Pancreas (tissue), 10 donors: ENCODE results near the gene CHPF2. TPM values are rescaled to one million over a fixed set of nuclear protein-coding genes. Genes with fewer than 3 reads are reported as not detected.
A peak's percentile ranks its signal among the peaks of the same experiment; 100 is the strongest.

ENCODE experiments used
- ATAC-seq, 4 donors: fragments of 200-7000 bp; cut with Tn5 transposase; one replicate each; pipeline versions ENCODE4 v1.8.0 to v1.9.1; 2020; ENCODE audit warnings: mild to moderate bottlenecking in 4 of 4, moderate library complexity in 4 of 4
- DNase-seq, 6 donors: peaks; one replicate each; pipeline ENCODE4 v3.0.0-alpha.2; 2020
- FAIRE-seq: peaks from 2 replicates; lab custom pipeline; 2012; peaks lifted over from hg19 to GRCh38; lab: Jason Lieb, UNC
- H3K27ac ChIP-seq, 4 donors: fragments of 200-600 bp; sonication (generic); 1 replicate in 3 of 4; 2 replicates in 1 of 4; pipeline versions ENCODE4 v1.5.0 to v1.8.0; 2020
- H3K27me3 ChIP-seq, 4 donors: fragments of 200-600 bp; one replicate each; pipeline ENCODE4 v1.8.0; 2021
- H3K36me3 ChIP-seq, 3 donors: fragments of 200-600 bp; sonication (generic) in 1 of 3; one replicate each; pipeline versions ENCODE4 v1.5.0 to v1.8.0; 2020 to 2021
- H3K4me1 ChIP-seq, 3 donors: fragments of 200-600 bp; one replicate each; pipeline ENCODE4 v1.8.0; 2021
- H3K4me3 ChIP-seq, 4 donors: fragments of 200-600 bp; sonication (generic) in 2 of 4; one replicate each; pipeline versions ENCODE4 v1.5.0 to v1.8.0; 2020 to 2021
- H3K9me3 ChIP-seq, 4 donors: fragments of 200-600 bp; one replicate each; pipeline ENCODE4 v1.8.0; 2021
- CTCF ChIP-seq, 4 donors: fragments of 200-600 bp; sonication (generic) in 3 of 4; IDR thresholded peaks; one replicate each; pipeline versions ENCODE4 v1.5.0 to v1.8.0; 2021; ENCODE audit warnings: antibody characterized with exemption in 4 of 4
- WGBS, 2 donors: extraction: QIAGEN DNeasy Blood & Tissue Kit; methylation state at CpG; one replicate each; pipeline ENCODE4 v1.1.7; 2013; 5-methylcytosine and 5-hydroxymethylcytosine counted together
- intact Hi-C, 3 donors: fragments of 100-400 bp; cut with DNase I; formaldehyde crosslinking; loops; one replicate each; pipeline versions ENCODE4 v1.11.1 to v1.14.2; 2022
- polyA plus RNA-seq, 2 donors: library from polyadenylated mRNA; stranded (reverse); fragments of 200-250 nt; gene quantifications; one replicate each; pipeline ENCODE4 v1.2.3, GENCODE V29; 2013
- total RNA-seq, 6 donors: library from RNA; stranded (reverse); fragmentation: NEBNext Ultra II Directional in 4 of 6; extraction: Animal tissue kit (Norgen Biotek cat#: 25700) in 4 of 6; gene quantifications; one replicate each; pipeline versions ENCODE4 v1.2.1 to v1.2.4, GENCODE V29; 2021 to 2023
- donor health status: healthy with polysubstance abuse.
- donor health status: DM: no; HTN: no; CAD: no; lungs with moderate emphysema.
- donor health status: DM: no; HTN: no; CAD: no.
- donor health status: control.
- donor health status: control.
- donor health status: Bipolar disorder and iron deficiency.
- donor health status: DM: yes; HTN: yes; CAD: no.
- donor health status: DM: no; HTN: no; CAD: no.
- donor health status: DM: no; HTN: no; CAD: no.
- donor health status: DM: yes; HTN: yes; CAD: no.

Gene CHPF2
- total and polyA plus RNA-seq, 8 donors, result 12.8 to 38.6 (median 21.7) TPM

GRCh38 chr7:151241755-151242096, 9.4 kb downstream of the CHPF2 start:
- intact Hi-C loops, result loop anchor here in 2 of 3 donors (5.0 to 10.0 kb wide), 2 partner anchors 61 to 63 kb away; no protein-coding TSS in a partner anchor
- DNase-seq, result peak in 1 of 6 donors; percentile 64
- H3K4me3 ChIP-seq, result no peak overlapping the region
- TF ChIP-seq CTCF (IDR thresholded peaks at IDR 0.05), result no peak
- ATAC-seq, result no peak
- 83 to 89% methylated on average over 9 of the region's 9 CpGs for WGBS, 2 donors
- H3K9me3 ChIP-seq, result no peaks in the 10 kb centered on the region
- H3K27ac ChIP-seq, result no peak overlapping the region
- no peaks in the 10 kb centered on the region for H3K27me3 ChIP-seq
- FAIRE-seq, result no peak
- peaks cover 0 to 16% (median 4%) of the 10 kb centered on the region in 3 donors for H3K36me3 ChIP-seq
- H3K4me1 ChIP-seq, result peaks cover 7 to 13% (median 8%) of the 10 kb centered on the region in 3 donors

GRCh38 chr7:151242159-151243044, 10.1 kb downstream of the CHPF2 start:
- Histone ChIP-seq H3K27ac (no peak overlapping the region), H3K4me1 (peaks cover 12 to 18% (median 13%) of the 10 kb centered on the region in 3 donors), H3K36me3 (peaks cover 0 to 12% (median 2%) of the 10 kb centered on the region in 3 donors), H3K9me3 (no peaks in the 10 kb centered on the region), H3K27me3 (no peaks in the 10 kb centered on the region), H3K4me3 (no peak overlapping the region)
- DNase-seq (peak in 1 of 6 donors; percentile 28), ATAC-seq (no peak), FAIRE-seq (no peak)
- TF ChIP-seq CTCF (IDR thresholded peaks at IDR 0.05), result no peak
- WGBS, 2 donors, result 62 to 68% methylated on average over 19 to 20 of the region's 20 CpGs
- intact Hi-C loops, result loop anchor here in 2 of 3 donors (5.0 to 10.0 kb wide), 2 partner anchors 60 to 62 kb away; no protein-coding TSS in a partner anchor

- Histone ChIP-seq H3K27ac (no peak overlapping the region), H3K4me3 (no peak overlapping the region), H3K4me1 (peaks cover 12 to 20% (median 18%) of the 10 kb centered on the region in 3 donors), H3K27me3 (no peaks in the 10 kb centered on the region), H3K36me3 (peaks cover 0 to 6% (median 0%) of the 10 kb centered on the region in 3 donors), H3K9me3 (no peaks in the 10 kb centered on the region)
- DNase-seq (no peak), FAIRE-seq (no peak), ATAC-seq (no peak)
- intact Hi-C loops, result loop anchor here in 2 of 3 donors (5.0 to 10.0 kb wide), 2 partner anchors 59 to 62 kb away; no protein-coding TSS in a partner anchor
- TF ChIP-seq CTCF (IDR thresholded peaks at IDR 0.05), result no peak
- WGBS, 2 donors, result 44 to 56% methylated on average over 2 of the region's 2 CpGs
These were observed 10.7 kb downstream of the CHPF2 start for GRCh38 chr7:151243045-151243349.

- intact Hi-C loops, result loop anchor here in 2 of 3 donors (5.0 to 10.0 kb wide), 2 partner anchors 59 to 61 kb away; no protein-coding TSS in a partner anchor
- DNase-seq, result peak in 2 of 6 donors; percentile 35 to 48
- Histone ChIP-seq H3K27me3 (no peaks in the 10 kb centered on the region), H3K36me3 (no peaks in the 10 kb centered on the region), H3K4me3 (no peak overlapping the region), H3K4me1 (peaks cover 12 to 20% (median 18%) of the 10 kb centered on the region in 3 donors), H3K27ac (no peak overlapping the region), H3K9me3 (no peaks in the 10 kb centered on the region)
- no peak for FAIRE-seq
- 32 to 35% methylated on average over 17 of the region's 17 CpGs for WGBS, 2 donors
- no peak for TF ChIP-seq CTCF (IDR thresholded peaks at IDR 0.05)
- peak in 2 of 4 donors; percentile 6 to 11 for ATAC-seq
These were observed 11.3 kb downstream of the CHPF2 start for GRCh38 chr7:151243408-151244195.
